Measurements from ENCODE around the gene OBSCN.
"Not testable (repeated sequence)": the region's sequence is repeated elsewhere in the genome, so short reads cannot be mapped to it uniquely, and the experiment has no call there.

Gene OBSCN

GRCh38 chr1:228243989-228244388 is 36.1 kb downstream of the OBSCN start:
- DNase-seq; H2BK15ac ChIP-seq (ENCODE audit: low read depth, poor library complexity, severe bottlenecking); H2BK120ac ChIP-seq (ENCODE audit: low read depth, low read length); H2BK5ac ChIP-seq (ENCODE audit: low read depth, low read length, poor library complexity, severe bottlenecking); H2BK12ac ChIP-seq (ENCODE audit: low read length in 2 of 2); H2AFZ ChIP-seq (ENCODE audit: low read depth, low read length); H3K4me1 ChIP-seq (ENCODE audit: control insufficient read depth, insufficient read depth, low read depth, low read length); H3K14ac ChIP-seq (ENCODE audit: low read length in 2 of 2); H3K9ac ChIP-seq (ENCODE audit: low read length); H3K27me3 ChIP-seq (ENCODE audit: control insufficient read depth in 1 of 2, insufficient read depth in 1 of 2, low read length in 2 of 2); H3K23ac ChIP-seq (ENCODE audit: low read length in 2 of 2); H3K4me2 ChIP-seq (ENCODE audit: low read length, poor library complexity, severe bottlenecking); H3K18ac ChIP-seq (ENCODE audit: low read depth in 1 of 2, low read length in 2 of 2); H3K4ac ChIP-seq (ENCODE audit: low read depth in 1 of 2, low read length in 2 of 2); H4K8ac ChIP-seq (ENCODE audit: low read length); H3K79me1 ChIP-seq (replicated peaks; ENCODE audit: low read length, poor library complexity, severe bottlenecking); H2AK5ac ChIP-seq (ENCODE audit: low read length, severe bottlenecking); H3K4me3 ChIP-seq (ENCODE audit: insufficient read depth in 1 of 2, low read depth in 1 of 2, low read length in 2 of 2); H3K27ac ChIP-seq (ENCODE audit: low read length, poor library complexity, severe bottlenecking): not testable (repeated sequence)
- peaks cover 0 to 49% of the 10 kb centered on the region in 2 experiments for H3K36me3 ChIP-seq (ENCODE audit: control insufficient read depth in 1 of 2, insufficient read depth in 2 of 2, low read depth in 1 of 2, low read length in 2 of 2)
- peak overlapping the region; percentile 68 for H4K91ac ChIP-seq (ENCODE audit: low read length)
- peaks cover 69% of the 10 kb centered on the region for H3K9me3 ChIP-seq (ENCODE audit: control insufficient read depth, low read length)
- 79% methylated on average over 5 of the region's 5 CpGs for WGBS

GRCh38 chr1:228245111-228245510 is 37.3 kb downstream of the OBSCN start:
- H2AFZ ChIP-seq (ENCODE audit: low read depth, low read length) = no peak overlapping the region
- peaks cover 6% of the 10 kb centered on the region for H3K79me1 ChIP-seq (replicated peaks; ENCODE audit: low read length, poor library complexity, severe bottlenecking)
- no peak overlapping the region for H3K4ac ChIP-seq (ENCODE audit: low read depth in 1 of 2, low read length in 2 of 2)
- no peak overlapping the region for H3K23ac ChIP-seq (ENCODE audit: low read length in 2 of 2)
- H3K9ac ChIP-seq (ENCODE audit: low read length) = no peak overlapping the region
- peaks cover 0 to 48% of the 10 kb centered on the region in 2 experiments for H3K36me3 ChIP-seq (ENCODE audit: control insufficient read depth in 1 of 2, insufficient read depth in 2 of 2, low read depth in 1 of 2, low read length in 2 of 2)
- H2BK120ac ChIP-seq (ENCODE audit: low read depth, low read length) = no peak overlapping the region
- no peak overlapping the region for H3K4me3 ChIP-seq (ENCODE audit: insufficient read depth in 1 of 2, low read depth in 1 of 2, low read length in 2 of 2)
- H2BK12ac ChIP-seq (ENCODE audit: low read length in 2 of 2) = no peak overlapping the region
- no peak overlapping the region for H4K8ac ChIP-seq (ENCODE audit: low read length)
- no peak overlapping the region for H2BK5ac ChIP-seq (ENCODE audit: low read depth, low read length, poor library complexity, severe bottlenecking)
- no peak overlapping the region for H3K14ac ChIP-seq (ENCODE audit: low read length in 2 of 2)
- no peaks in the 10 kb centered on the region for H3K27me3 ChIP-seq (ENCODE audit: control insufficient read depth in 1 of 2, insufficient read depth in 1 of 2, low read length in 2 of 2)
- H4K91ac ChIP-seq (ENCODE audit: low read length) = no peak overlapping the region
- H3K18ac ChIP-seq (ENCODE audit: low read depth in 1 of 2, low read length in 2 of 2) = no peak overlapping the region
- peaks cover 70% of the 10 kb centered on the region for H3K9me3 ChIP-seq (ENCODE audit: control insufficient read depth, low read length)
- WGBS = 94% methylated on average over 3 of the region's 3 CpGs
- H3K4me2 ChIP-seq (ENCODE audit: low read length, poor library complexity, severe bottlenecking) = no peak overlapping the region
- H2BK15ac ChIP-seq (ENCODE audit: low read depth, poor library complexity, severe bottlenecking) = no peak overlapping the region
- DNase-seq = no peak
- H2AK5ac ChIP-seq (ENCODE audit: low read length, severe bottlenecking) = no peak overlapping the region
- H3K27ac ChIP-seq (ENCODE audit: low read length, poor library complexity, severe bottlenecking) = no peak overlapping the region
- no peaks in the 10 kb centered on the region for H3K4me1 ChIP-seq (ENCODE audit: control insufficient read depth, insufficient read depth, low read depth, low read length)

- H3K23ac ChIP-seq (ENCODE audit: low read length in 2 of 2) = no peak overlapping the region
- H3K18ac ChIP-seq (ENCODE audit: low read depth in 1 of 2, low read length in 2 of 2) = no peak overlapping the region
- WGBS = 99% methylated on average over 7 of the region's 8 CpGs
Observed at GRCh38 chr1:228246216-228246900, 38.5 kb downstream of the OBSCN start.

GRCh38 chr1:228249513-228250305 is 41.9 kb downstream of the OBSCN start:
- Histone ChIP-seq H3K79me1 (replicated peaks; ENCODE audit: low read length, poor library complexity, severe bottlenecking) (peaks cover 4% of the 10 kb centered on the region), H3K14ac (ENCODE audit: low read length in 2 of 2) (no peak overlapping the region), H3K4me2 (ENCODE audit: low read length, poor library complexity, severe bottlenecking) (no peak overlapping the region), H3K23ac (ENCODE audit: low read length in 2 of 2) (no peak overlapping the region), H3K18ac (ENCODE audit: low read depth in 1 of 2, low read length in 2 of 2) (no peak overlapping the region), H3K36me3 (ENCODE audit: control insufficient read depth in 1 of 2, insufficient read depth in 2 of 2, low read depth in 1 of 2, low read length in 2 of 2) (peaks cover 0 to 32% of the 10 kb centered on the region in 2 experiments), H4K8ac (ENCODE audit: low read length) (no peak overlapping the region), H3K9ac (ENCODE audit: low read length) (no peak overlapping the region), H3K4me3 (ENCODE audit: insufficient read depth in 1 of 2, low read depth in 1 of 2, low read length in 2 of 2) (peak overlapping the region in 1 of 2 experiments; percentile 15), H3K4me1 (ENCODE audit: control insufficient read depth, insufficient read depth, low read depth, low read length) (no peaks in the 10 kb centered on the region), H2BK12ac (ENCODE audit: low read length in 2 of 2) (no peak overlapping the region), H2AK5ac (ENCODE audit: low read length, severe bottlenecking) (no peak overlapping the region), H2BK120ac (ENCODE audit: low read depth, low read length) (no peak overlapping the region), H4K91ac (ENCODE audit: low read length) (peak overlapping the region; percentile 21), H3K4ac (ENCODE audit: low read depth in 1 of 2, low read length in 2 of 2) (no peak overlapping the region), H3K27me3 (ENCODE audit: control insufficient read depth in 1 of 2, insufficient read depth in 1 of 2, low read length in 2 of 2) (no peaks in the 10 kb centered on the region), H2BK5ac (ENCODE audit: low read depth, low read length, poor library complexity, severe bottlenecking) (no peak overlapping the region), H3K9me3 (ENCODE audit: control insufficient read depth, low read length) (peaks cover 28% of the 10 kb centered on the region), H3K27ac (ENCODE audit: low read length, poor library complexity, severe bottlenecking) (no peak overlapping the region), H2AFZ (ENCODE audit: low read depth, low read length) (no peak overlapping the region), H2BK15ac (ENCODE audit: low read depth, poor library complexity, severe bottlenecking) (no peak overlapping the region)
- no peak for DNase-seq
- 94% methylated on average over 19 of the region's 24 CpGs for WGBS

More at GRCh38 chr1:228246216-228246900, 38.5 kb downstream of the OBSCN start:
- Histone ChIP-seq H3K4me2 (ENCODE audit: low read length, poor library complexity, severe bottlenecking) (no peak overlapping the region), H2BK15ac (ENCODE audit: low read depth, poor library complexity, severe bottlenecking) (no peak overlapping the region), H3K36me3 (ENCODE audit: control insufficient read depth in 1 of 2, insufficient read depth in 2 of 2, low read depth in 1 of 2, low read length in 2 of 2) (peaks cover 0 to 40% of the 10 kb centered on the region in 2 experiments), H3K9ac (ENCODE audit: low read length) (no peak overlapping the region), H3K4ac (ENCODE audit: low read depth in 1 of 2, low read length in 2 of 2) (no peak overlapping the region), H3K4me1 (ENCODE audit: control insufficient read depth, insufficient read depth, low read depth, low read length) (no peaks in the 10 kb centered on the region), H3K79me1 (replicated peaks; ENCODE audit: low read length, poor library complexity, severe bottlenecking) (peaks cover 4% of the 10 kb centered on the region), H2AFZ (ENCODE audit: low read depth, low read length) (no peak overlapping the region), H4K8ac (ENCODE audit: low read length) (no peak overlapping the region), H2AK5ac (ENCODE audit: low read length, severe bottlenecking) (no peak overlapping the region), H4K91ac (ENCODE audit: low read length) (no peak overlapping the region), H3K4me3 (ENCODE audit: insufficient read depth in 1 of 2, low read depth in 1 of 2, low read length in 2 of 2) (no peak overlapping the region), H3K9me3 (ENCODE audit: control insufficient read depth, low read length) (peaks cover 60% of the 10 kb centered on the region), H2BK12ac (ENCODE audit: low read length in 2 of 2) (no peak overlapping the region), H3K27me3 (ENCODE audit: control insufficient read depth in 1 of 2, insufficient read depth in 1 of 2, low read length in 2 of 2) (no peaks in the 10 kb centered on the region), H3K27ac (ENCODE audit: low read length, poor library complexity, severe bottlenecking) (no peak overlapping the region), H3K14ac (ENCODE audit: low read length in 2 of 2) (no peak overlapping the region), H2BK5ac (ENCODE audit: low read depth, low read length, poor library complexity, severe bottlenecking) (no peak overlapping the region), H2BK120ac (ENCODE audit: low read depth, low read length) (no peak overlapping the region)
- DNase-seq = no peak
